T47D (cell line): ENCODE data around the gene DISC1.
A peak's percentile ranks its signal among the peaks of the same experiment; 100 is the strongest.
"Not testable (repeated sequence)": the region's sequence is repeated elsewhere in the genome, so short reads cannot be mapped to it uniquely, and the experiment has no call there.

ENCODE experiments used
- DNase-seq, 2 experiments: peaks; one replicate each; pipeline versions ENCODE4 v3.0.0 to v3.0.0-alpha.2; 2011 to 2012; ENCODE audit warnings: low read depth in 1 of 2, low spot score in 1 of 2
- JUND ChIP-seq: IDR thresholded peaks from 2 replicates; pipeline ENCODE4 v1.6.1; 2012; ENCODE audit warnings: low read depth
- in situ Hi-C: cut with HindIII; loops from 2 replicates; pipeline ENCODE4 v1.10.0; 2016; ENCODE audit warnings: low sequenced_read_pairs, low pct_unique_long_range_greater_than_20kb

DISC1 gene

DNA sequence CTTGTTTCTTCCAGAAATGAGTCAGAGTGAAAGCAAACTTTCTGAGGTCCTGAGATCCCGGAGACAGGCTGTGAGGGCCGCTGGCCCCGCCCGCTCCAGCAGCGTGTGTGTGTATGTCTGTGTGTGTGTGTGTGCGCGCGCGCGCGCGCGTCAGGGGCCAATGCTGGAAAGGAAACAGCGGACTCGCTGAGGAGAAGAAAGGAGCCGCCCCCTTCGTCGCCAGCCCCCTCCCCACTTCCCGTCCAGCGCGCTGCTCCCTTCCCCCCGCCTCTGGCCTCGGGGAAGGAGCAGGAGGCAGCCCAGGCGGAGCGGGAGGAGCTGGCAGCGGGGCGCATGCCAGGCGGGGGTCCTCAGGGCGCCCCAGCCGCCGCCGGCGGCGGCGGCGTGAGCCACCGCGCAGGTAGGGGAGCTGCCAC is at the start of gene DISC1:
TSS of gene DISC1 (plus strand) at position 256 of the 416 bp plus-strand sequence. CDS start at position 334, 78 bp downstream.
- TF ChIP-seq JUND = no peak
- DNase-seq = peak; percentile 55 to 72
- in situ Hi-C loops = no loop called here

- in situ Hi-C loops = no loop called here
- no peak for TF ChIP-seq JUND
- DNase-seq = no peak
Observed at GRCh38 chr1:231576804-231577718, 49.5 kb upstream of the DISC1 start.

DNA sequence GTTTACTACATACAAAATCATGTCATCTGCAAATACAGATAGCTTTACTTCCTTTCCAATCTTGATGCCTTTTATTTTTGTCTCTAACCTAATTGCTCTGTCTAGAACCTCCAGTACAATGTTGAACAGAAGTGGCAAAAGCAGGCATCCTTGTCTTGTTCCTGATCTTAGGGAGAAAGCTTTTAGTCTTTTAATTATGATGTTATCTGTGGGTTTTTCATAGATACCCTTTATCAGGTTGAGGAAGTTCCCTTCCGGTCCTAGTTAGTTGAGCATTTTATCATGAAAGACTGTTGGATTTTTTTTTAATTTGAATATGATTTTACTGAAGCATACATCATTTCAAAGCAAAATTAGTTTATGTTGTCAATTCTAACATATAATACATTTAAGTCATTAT is 45.7 kb upstream of the DISC1 start:
- DNase-seq = no peak
- no peak for TF ChIP-seq JUND
- in situ Hi-C loops = no loop called here

DNA sequence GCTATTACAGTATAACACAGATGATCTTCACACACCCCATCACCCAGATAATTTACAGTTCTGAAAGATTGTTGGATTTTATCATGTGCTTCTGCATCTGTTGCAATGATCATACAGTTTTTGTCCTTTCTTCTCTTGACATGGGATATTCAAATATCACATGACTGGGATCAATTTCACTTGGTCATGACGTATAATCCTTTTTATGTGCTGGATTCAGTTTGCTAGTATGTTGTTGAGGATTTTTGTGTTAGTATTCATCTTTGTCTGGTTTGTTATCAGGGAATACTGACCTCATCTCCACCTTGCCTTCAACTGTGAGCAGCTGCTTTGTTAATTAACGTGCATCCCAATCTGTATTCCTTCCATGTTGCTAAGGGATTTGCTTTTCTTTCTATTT is 44.7 kb upstream of the DISC1 start:
- no peak for TF ChIP-seq JUND
- in situ Hi-C loops = no loop called here

DNA sequence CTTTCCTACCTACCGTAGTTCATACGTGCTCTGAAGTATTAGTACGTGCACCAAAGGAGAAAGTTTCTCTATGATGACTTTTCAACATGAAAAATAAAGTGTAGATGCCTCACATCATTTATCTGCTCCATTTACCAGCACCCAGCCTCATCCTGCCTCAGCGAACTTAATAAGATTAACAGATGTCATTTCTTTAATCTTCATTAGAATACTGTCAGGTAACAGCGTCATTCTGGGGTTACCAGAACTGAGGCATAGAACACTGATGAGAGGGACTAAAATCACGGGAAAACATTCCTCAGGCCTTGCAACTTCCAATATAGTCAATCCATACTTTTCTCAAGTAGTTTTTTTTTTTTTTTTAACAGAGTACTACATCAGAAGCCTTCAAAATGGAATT is 43.2 kb upstream of the DISC1 start:
- no peak for TF ChIP-seq JUND
- DNase-seq = no peak
- in situ Hi-C loops = no loop called here

More for the DNA sequence above, 44.7 kb upstream of the DISC1 start:
- DNase-seq = no peak

DNA sequence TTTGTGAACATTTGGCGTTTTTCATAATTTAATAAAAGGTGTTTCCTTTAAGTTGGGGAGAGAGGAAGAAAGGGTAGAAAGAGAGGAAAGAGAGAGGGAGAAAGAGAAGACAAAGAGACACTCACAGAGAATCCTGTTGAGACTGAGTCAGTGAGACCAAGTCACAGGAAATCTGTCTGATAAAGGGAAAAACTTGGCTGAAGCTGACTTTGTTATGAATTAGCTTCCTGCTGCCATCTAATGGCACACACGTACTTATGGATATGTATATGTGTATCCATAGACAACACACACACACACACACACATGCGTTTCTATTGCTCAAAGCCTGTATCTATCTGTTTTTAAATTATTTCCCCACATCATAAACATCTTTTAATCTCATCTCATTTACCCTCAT is 42.5 kb upstream of the DISC1 start:
- DNase-seq = peak; percentile 48 to 66
- in situ Hi-C loops = no loop called here
- no peak for TF ChIP-seq JUND

- no peak for DNase-seq
- no peak for TF ChIP-seq JUND
- in situ Hi-C loops = no loop called here
Observed at GRCh38 chr1:231584921-231585320, 41.7 kb upstream of the DISC1 start.

DNA sequence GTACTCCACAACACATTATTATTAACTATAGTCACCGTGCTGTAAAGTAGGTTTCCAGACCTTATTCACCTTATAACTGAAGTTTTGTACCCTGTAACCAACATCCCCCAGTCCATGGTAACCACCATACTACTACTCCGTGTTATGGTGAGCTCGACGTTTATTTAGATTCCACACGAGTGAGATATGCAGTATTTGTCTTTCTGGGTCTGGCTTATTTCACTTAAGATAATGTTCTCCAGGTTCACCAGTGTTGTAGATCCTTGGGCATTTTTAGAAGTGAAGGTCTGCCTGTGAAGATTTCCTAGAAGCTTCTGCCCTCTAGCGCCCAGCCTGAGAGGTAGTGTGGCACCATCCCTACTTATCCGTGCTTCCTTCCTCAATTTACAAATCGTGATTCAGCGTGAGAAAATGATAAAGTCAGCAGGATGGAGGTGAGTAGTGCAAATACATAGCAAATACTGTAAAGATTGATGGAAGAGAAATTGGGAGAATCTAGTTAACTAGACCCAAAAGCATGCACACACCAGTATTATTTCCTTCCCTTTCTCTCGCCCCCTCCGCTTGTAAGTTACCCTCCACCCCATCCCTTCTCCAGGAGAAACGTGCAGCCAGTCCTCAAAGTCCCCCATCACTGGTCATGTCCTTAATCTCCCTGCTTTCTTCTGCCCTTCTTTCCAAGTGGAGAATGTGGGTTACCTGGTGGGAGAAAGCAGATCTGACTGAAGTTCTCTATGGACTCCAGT is 36.0 kb upstream of the DISC1 start:
- in situ Hi-C loops = no loop called here
- DNase-seq = peak; percentile 37 to 76
- TF ChIP-seq JUND = no peak

GRCh38 chr1:231591466-231591865 is 35.1 kb upstream of the DISC1 start:
- TF ChIP-seq JUND = no peak
- in situ Hi-C loops = no loop called here
- no peak for DNase-seq

- in situ Hi-C loops = no loop called here
Observed at GRCh38 chr1:231592809-231593208, 33.8 kb upstream of the DISC1 start.

GRCh38 chr1:231593264-231593663 is 33.3 kb upstream of the DISC1 start:
- DNase-seq, in situ Hi-C loops: not testable (repeated sequence)

More at GRCh38 chr1:231592809-231593208, 33.8 kb upstream of the DISC1 start:
- no peak for TF ChIP-seq JUND
- DNase-seq = no peak

DNA sequence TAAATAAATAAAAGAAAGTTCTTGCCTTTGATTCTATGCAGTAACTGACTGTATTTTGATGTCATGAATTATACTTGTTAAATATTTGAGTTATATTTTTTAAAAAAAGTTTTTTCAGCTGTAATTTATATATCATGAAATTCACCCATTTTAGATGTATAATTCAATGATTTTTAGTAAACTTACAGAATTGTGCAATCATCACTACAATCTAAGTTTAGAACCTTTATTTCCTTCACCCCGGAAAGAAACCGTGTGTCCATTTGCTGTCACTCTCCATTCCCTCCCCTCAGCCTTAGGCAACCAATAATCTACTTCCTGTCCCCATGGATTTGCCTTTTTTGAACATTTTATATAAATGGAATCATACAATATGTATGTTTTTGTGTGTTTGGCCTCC is 32.5 kb upstream of the DISC1 start:
- no peak for DNase-seq
- in situ Hi-C loops = no loop called here
- TF ChIP-seq JUND = no peak

DNA sequence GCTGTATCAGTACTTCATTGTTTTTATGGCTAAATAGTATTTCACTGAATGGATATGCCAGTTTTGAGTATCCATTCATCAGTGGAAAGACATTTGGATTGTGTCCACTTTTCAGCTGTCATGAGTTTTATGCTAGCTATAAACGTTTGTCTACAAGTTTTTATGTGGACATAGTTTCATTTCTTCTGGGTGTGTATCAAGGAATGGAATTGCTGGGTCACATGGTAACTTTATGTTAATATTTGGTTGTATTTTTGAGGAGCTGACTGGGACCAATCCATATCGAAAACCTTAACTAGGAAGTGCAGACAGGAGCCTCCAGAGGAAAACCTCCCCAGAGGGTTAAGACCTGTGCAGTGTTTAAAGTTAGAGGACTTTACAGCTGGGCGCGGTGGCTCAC is 31.8 kb upstream of the DISC1 start:
- no peak for TF ChIP-seq JUND
- in situ Hi-C loops = no loop called here

More for the DNA sequence above, 31.8 kb upstream of the DISC1 start:
- DNase-seq = no peak
